NCI-H2107 treated with DMSO at 0.1 percent for 48 hours (cell line): ENCODE results near the gene SCAPER.

Experiments
- DNase-seq: peaks from one replicate; lab custom pipeline; 2025; ENCODE audit not compliant: unreplicated experiment; lab: John Stamatoyannopoulos, UW

The SCAPER gene

GRCh38 chr15:76682833-76683232 lies 222.3 kb downstream of the SCAPER start:
- DNase-seq = no peak

DNA sequence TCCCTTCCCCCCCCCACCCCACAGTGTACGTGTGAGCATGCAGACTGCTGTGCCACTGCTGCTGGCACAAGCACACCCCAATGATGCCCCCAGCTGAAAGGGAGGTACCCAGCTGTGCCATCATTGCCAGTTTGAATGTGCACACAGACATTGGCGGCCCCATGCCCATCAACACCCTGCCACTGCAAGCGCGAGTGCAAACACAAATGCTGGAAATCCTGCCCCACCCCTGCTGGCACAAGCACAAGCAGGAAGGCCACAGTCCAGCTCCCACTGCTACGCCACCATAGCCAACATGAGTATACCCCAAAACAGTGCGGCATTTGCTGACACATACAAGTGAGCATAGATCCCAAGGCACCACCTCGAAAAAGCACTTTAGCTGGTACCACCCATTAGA lies 222.9 kb downstream of the SCAPER start:
- no peak for DNase-seq

GRCh38 chr15:76678766-76679165 lies 226.4 kb downstream of the SCAPER start:
- DNase-seq = no peak

DNA sequence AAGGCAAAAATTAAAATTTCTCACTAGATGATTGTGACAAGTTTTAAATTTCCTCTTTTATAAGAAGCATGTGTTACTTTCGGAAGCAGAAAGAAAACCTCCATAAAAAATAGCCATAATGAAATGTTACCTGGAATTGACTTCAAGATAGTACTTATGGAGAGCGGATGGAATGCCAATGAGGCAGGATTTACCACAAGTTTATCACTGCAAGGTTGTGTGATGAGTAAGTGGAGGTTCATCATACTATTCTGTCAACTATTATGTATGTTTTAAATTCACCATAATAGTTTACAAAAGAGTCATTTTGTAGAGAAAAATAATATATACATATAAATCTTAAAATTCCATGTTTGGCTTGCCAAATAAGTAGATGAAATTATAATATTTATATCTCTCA lies 230.3 kb downstream of the SCAPER start:
- DNase-seq = no peak

- no peak for DNase-seq
These were observed 235.5 kb downstream of the SCAPER start for GRCh38 chr15:76669521-76670207.

- DNase-seq = no peak
These were observed 236.2 kb downstream of the SCAPER start for GRCh38 chr15:76668900-76669299.

DNA sequence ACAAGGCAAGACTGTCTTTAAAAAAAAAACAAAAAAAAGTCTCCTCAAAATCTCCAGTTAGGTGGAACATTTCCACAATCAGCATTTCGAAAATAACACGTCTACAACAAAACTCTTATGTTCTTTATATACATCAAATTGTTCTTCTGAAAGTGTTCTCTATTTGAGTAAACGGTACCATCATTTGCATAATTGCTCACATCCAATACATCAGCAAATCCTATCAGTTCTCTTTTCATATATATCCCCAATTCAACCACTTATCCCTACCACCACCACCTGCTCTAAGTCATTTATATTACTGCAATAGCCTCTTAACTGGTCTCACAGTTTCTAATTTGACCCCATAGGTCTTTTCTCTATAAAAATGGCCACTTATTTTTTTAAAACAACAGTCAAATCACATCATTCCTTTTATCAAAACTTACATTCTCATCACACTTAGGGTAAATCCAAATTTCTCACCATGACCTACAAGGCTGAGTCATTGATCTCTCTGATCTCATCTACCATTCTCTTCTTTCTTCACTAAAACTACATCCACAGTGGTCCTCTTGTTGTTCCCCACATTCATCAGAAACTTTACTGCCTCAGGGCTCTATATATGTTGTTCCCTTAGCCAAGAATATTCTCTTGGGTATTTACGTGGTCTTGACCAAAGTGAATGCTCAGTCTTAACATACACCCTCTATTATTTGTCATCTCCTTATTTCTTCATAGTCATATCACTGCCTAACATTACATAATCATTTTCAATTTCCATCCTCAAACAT lies 237.0 kb downstream of the SCAPER start:
- DNase-seq = no peak

GRCh38 chr15:76664895-76665294 lies 240.2 kb downstream of the SCAPER start:
- no peak for DNase-seq

DNA sequence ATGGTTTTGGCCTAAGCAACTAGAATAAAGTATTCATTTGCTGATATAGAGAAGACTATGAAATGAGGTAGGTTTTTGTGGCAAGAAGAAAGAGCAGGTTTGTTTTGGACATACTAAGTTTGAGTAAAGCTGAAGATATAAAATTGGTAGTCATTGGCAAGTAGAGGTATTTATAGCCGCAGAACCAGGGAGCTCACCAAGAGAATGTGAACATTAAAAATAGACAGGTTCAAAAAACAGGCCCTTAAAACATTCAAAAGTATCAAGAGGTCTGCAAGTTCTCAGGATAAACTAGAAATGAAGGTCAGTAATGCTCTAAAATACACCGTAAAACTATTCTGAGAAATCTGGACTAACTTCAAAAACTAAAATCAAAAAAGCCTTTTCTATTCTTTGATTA lies 240.7 kb downstream of the SCAPER start:
- DNase-seq = no peak

- no peak for DNase-seq
These were observed 241.6 kb downstream of the SCAPER start for GRCh38 chr15:76663529-76663928.

GRCh38 chr15:76648732-76649444 lies 256.3 kb downstream of the SCAPER start:
- no peak for DNase-seq

DNA sequence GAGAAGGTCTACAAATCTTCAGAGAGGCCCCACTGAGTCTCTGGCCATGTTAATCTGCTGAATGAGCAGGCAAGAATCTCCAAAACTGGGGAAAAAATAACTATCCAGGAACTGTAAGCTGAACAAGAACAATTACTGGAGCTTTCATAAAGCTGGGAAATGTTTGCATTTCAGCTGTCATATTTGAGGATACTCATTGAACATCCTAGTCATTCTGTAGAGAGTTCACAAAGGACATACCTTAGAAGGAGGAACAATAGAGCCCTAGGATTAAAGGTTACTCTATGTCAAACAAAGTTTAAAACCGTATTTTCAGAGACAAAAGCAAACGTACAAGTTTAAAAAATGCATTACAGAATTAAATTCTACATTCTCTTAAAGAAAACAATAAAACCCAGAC lies 257.5 kb downstream of the SCAPER start:
- no peak for DNase-seq

DNA sequence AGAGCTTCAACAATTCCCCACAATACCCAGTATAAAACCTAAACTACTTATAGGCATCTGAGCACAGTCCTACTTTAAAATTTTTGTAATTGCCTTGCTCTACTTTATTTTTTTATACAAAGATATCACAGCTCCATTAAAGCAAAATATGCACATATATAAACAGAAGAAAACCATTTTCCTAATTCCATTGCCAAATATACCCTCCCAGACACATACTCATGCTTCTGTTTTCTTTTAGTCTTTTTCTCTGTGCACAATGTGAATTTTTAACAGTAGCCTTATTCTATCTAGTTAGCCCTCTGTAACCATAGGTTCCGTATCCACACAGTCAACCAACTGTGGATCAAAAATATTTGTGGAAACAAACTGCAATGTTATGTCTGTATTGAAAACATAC lies 260.5 kb downstream of the SCAPER start:
- DNase-seq = no peak

GRCh38 chr15:76642671-76643070 lies 262.5 kb downstream of the SCAPER start:
- no peak for DNase-seq

DNA sequence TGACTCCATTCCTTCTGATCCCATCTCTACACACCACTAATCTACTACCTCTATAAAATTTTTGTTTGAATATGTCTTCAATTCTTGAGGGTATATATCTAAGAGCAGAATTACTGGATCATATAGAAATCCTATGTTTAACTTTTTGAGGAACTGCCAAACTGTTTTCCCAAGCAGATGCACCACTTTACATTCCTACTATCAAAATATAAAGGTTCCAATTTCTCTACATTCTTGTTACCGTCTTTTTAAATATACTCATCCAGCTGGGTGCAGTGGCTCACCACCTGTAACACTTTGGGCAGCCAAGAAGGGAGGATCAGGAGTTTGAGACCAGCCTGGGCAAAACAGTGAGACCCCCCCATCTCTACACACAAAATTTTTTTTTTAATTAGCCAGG lies 268.0 kb downstream of the SCAPER start:
- DNase-seq = no peak

GRCh38 chr15:76636059-76636458 lies 269.1 kb downstream of the SCAPER start:
- no peak for DNase-seq

GRCh38 chr15:76626611-76627010 lies 278.5 kb downstream of the SCAPER start:
- no peak for DNase-seq

GRCh38 chr15:76625267-76625666 lies 279.9 kb downstream of the SCAPER start:
- DNase-seq = no peak

- no peak for DNase-seq
These were observed 290.4 kb downstream of the SCAPER start for GRCh38 chr15:76614725-76615124.

- no peak for DNase-seq
These were observed 316.1 kb downstream of the SCAPER start for GRCh38 chr15:76588811-76589747.

DNA sequence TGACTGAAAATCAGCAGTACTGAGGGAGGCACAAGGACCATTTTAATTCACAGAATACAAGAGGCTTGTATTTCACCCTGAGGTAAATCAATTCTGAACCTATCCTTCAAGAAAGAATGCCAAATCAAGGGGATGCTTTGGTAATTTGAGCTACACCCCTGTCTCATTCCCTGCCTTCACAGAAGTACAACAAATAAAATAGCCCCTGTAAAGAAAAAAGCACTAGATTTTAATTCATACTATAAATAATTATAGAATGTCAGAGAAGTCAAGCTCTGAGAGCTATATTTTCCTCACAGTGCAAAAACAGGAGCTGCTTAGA lies 319.6 kb downstream of the SCAPER start:
- no peak for DNase-seq
